Neural progenitor cell (in vitro differentiated cells): ENCODE results near the gene NGF.

Source experiments
- CTCF ChIP-seq: fragments of 200-600 bp; sonication (generic); IDR thresholded peaks from 2 replicates; pipeline ENCODE4 v1.5.1; 2017; ENCODE audit warnings: antibody characterized with exemption, mild to moderate bottlenecking
- EZH2phosphoT487 ChIP-seq: fragments of 200-600 bp; sonication (generic); IDR thresholded peaks from 2 replicates; pipeline ENCODE4 v1.6.1; 2017; ENCODE audit warnings: antibody characterized with exemption

GRCh38 chr1:115355069-115355468, 17.0 kb upstream of the NGF start:
- TF ChIP-seq CTCF (no peak), EZH2phosphoT487 (no peak)
